ENCODE results near the gene SSTR3. TPM values are rescaled to one million over a fixed set of nuclear protein-coding genes. Genes with fewer than 3 reads are reported as not detected.

The SSTR3 gene
- total RNA-seq: 0.33 TPM in 1 of 2 replicates, not detected in the other

DNA sequence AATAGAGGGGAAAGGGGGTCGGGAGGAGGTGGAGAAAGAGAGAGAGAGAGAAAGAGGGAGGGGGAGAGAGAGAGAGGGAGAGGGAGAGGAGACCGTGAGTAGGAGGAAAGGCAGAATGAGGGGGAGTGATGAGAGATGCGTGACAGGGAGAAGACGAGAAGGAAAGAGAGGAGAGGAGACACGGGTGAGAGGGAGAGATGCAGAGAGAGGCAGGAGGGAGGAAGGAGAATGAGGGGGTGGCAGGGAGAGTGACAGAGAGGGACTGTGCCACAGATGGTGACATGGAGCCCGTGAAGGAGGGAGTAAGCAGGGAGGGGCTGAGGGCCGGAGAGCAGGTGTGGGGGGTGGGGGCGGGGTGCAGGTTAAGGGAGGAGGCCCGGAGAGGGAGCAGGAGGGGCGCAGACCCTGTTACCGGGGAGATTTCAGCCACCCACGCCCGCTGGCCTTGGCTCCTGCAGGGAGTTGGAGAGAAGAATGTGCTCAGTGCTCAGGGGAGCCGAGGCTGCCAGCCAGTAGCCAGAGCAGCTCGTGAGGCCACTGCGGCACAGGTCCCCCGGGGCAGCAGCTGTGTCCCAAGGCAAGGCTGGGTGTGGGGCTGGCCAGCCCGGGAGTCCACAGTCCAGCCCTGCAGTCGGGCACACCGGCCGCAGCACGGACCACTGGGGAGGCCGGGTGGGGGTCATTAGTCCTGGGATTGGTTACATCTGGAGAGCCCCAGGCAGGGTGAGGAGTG, at the start of gene SSTR3:
Gene SSTR3 (minus strand): TSS at position 304 of the 733 bp plus-strand sequence. CDS start 4,674 bp downstream, outside the sequence.

DNA sequence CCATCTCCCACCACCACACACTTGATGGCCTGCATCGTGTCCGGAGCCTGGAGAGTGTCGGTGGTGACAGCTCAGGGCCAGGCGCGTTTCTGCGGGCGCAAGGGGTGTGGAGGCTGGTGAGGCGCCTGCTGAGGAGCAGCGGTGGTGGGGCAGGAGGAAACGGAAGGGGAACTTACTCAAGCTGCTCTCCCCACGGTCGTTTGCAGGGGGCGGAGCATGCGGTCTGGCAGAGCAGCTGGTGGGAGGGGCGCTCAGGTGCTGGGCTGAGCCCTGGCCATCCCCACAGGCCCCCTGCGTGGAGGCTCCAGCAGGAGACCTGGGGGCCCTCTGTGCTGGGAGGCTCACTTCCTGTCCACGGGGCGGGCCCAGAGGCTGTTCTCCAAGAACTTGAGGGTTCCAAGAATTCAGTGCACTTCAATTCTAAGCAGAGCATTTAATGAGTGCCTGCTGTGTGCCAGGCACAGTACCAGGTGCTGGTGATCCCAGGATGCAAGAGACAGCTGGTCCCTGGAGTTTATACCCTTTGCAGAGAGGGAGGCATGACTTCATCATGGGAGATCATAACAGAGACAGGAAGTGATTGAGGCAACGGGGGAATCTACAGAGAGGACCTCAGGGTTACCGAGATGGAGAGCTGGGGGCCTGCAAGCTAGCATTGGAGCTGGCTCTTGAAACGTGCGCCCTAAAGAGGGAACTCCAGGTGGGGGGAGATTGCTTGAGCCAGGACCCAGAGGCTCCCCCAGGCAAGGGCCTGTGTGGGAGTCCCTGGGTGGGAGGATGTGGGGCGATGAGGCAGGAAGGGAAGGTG, 32.0 kb upstream of the SSTR3 start, which contains the start of gene RAC2:
Gene RAC2 (minus strand): TSS at position 156 of the 808 bp plus-strand sequence. CDS start 121 bp downstream, at position 35.

DNA sequence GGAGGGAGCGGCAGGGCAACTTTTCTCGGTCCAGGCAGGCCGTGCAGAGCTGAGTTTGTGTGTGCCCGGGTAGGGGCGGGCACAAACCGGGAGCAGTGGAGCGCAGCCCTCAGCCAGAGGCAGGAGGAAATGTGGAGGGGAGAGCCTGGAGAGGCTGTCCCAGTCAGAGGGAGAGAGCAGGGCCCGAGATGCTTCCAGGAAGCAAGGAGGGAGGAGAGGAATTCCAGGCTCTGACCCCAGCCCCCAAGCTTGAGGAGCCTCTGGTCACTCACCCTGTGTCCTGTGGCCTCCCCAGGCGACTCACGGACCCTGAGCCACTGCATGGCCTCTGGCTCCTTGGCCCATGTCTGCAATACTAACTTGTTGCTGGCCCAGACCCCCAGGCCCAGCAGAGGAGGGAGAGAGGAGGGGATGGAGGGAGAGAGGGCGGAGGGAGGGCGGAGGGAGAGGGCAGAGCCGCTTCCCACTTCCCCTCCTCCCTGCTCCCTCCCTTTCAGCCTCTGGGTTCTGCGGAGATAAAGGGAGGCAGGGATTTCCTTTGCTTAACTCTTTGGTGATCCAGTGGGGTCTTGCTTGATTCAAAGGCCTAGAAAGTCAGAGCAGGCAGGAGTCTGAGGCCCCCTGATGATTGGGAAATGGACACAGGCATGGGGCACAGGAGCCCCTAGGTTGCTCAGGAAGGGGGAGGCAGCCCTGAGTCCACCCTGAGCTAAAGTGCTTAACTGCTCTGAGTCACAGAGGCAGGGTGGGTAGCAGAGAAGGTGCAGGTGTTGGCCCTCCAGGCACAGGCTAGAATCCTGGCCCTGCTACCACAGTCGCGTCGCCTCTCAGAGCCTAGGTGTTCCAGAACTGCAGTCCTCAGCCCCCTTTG, 24.2 kb downstream of the SSTR3 start, which contains the start of gene C1QTNF6:
Gene C1QTNF6 (minus strand): TSS at position 357 of the 871 bp plus-strand sequence. CDS start 34 bp downstream, at position 323.

Other genes with a start within 250 kb of the SSTR3 start
- 23.7 and 26.8 TPM in 2 replicates for gene TST, start 193.0 kb downstream of the SSTR3 start, total RNA-seq
- gene MPST, start 192.7 kb downstream of the SSTR3 start, total RNA-seq: 42.9 and 67.2 TPM in 2 replicates
- gene KCTD17, start 160.7 kb downstream of the SSTR3 start, total RNA-seq: 27.8 and 32.7 TPM in 2 replicates
- not detected in 2 replicates for gene TMPRSS6, start 102.8 kb downstream of the SSTR3 start, total RNA-seq
- gene IL2RB, start 62.6 kb downstream of the SSTR3 start, total RNA-seq: not detected in 2 replicates
- gene C1QTNF6, start 24.2 kb downstream of the SSTR3 start, total RNA-seq: 2.9 and 9.3 TPM in 2 replicates
- 2.8 and 4.0 TPM in 2 replicates for gene RAC2, start 31.8 kb upstream of the SSTR3 start, total RNA-seq
- gene CYTH4, start 70.0 kb upstream of the SSTR3 start, total RNA-seq: 0.29 and 0.83 TPM in 2 replicates
- under 0.01 TPM in 1 of 2 replicates, not detected in the other for gene ELFN2, start 215.0 kb upstream of the SSTR3 start, total RNA-seq

Measured in smooth muscle cell of trachea (primary cell).